Measurements from ENCODE around the gene SMDT1.
A peak's percentile ranks its signal among the peaks of the same experiment; 100 is the strongest.

Gene SMDT1

DNA sequence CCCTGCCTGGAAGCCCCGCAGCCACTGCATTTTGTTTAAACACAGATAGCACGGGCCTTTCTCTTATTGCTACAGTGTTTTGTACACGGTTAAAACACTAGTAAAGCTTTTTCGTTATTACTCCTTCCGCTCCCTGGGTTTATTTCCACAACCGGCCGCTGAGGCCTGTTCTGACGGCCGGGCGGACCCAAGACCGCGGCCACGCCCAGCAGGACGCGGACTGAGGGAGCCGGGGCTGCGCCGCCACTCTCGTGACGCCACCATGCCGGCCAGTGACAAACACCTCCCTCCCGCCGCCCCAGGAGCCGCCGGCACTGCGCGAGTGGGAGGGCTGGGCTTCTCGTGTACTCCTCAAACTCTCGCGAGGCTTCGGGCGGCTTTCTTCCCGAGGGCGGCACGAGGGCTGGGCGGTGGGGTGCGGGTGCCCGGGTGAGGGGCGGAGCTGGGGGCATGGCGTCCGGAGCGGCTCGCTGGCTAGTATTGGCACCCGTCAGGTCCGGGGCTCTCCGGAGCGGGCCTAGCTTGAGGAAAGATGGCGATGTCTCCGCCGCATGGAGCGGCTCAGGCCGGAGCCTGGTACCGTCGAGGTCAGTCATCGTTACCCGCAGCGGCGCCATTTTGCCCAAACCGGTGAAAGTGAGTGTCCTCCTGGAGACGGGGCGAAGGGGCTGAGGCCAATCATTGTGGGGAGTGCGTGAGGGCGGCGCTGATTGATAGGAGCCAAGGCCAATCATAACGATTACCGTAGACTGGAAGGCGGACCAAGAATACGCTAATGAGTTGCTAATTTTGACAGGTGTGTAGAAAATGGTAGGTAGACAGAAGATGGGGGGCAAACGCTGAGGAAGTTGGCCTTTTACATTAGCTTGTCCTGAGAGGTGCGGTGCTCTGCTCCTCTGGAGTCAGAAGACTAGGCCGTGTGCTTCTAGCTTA lies at the start of gene SMDT1:
Gene SMDT1, plus strand, starts transcription at position 382 of the 933 bp plus-strand sequence. Its CDS starts 69 bp downstream, at position 451.
- DNase-seq (ENCODE audit: low read depth in 2 of 3, low spot score in 2 of 3), result peak; percentile 92 to 96 (median 95)

GRCh38 chr22:42033263-42034181 lies 46.0 kb upstream of the SMDT1 start:
- no peak for DNase-seq (ENCODE audit: low read depth in 2 of 3, low spot score in 2 of 3)

DNA sequence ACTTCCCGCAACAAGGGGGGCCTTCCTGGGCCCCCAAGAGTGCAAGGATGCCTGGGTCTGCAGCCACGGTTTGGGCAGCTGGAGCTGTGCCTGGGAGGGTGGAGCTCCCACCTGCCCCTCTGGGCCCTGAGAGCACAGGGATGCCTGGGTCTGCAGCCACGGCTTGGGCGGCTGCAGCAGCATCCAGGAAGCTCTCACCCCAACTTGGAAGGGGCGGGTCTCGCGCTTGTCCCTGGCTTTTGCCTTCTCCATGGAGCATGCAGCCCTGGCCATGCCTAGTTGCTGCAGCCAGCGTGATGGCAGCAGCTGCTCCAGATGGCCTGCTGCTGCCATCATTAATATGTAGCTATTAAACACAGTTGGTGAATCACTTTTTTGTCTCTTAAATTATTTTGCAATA lies 44.2 kb upstream of the SMDT1 start:
- DNase-seq (ENCODE audit: low read depth in 2 of 3, low spot score in 2 of 3), result no peak

DNA sequence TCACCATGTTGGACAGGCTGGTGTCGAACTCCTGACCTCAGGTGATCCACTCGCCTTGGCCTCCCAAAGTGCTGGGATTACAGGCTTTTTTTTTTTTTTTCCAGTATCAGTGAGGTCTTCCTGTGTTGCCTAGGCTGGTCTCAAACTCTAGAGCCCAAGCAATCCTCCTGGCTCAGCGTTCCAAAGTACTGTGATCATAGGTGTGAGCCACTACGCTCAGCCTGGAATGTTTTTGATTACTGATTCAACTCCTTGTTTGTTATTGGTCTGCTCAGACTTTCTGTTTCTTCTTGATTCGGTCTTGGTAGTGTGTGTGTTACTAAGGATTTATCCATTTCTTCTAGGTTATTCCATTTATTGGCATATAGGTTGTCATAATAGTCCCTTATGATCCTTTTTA lies 40.2 kb upstream of the SMDT1 start:
- no peak for DNase-seq (ENCODE audit: low read depth in 2 of 3, low spot score in 2 of 3)

- no peak for DNase-seq (ENCODE audit: low read depth in 2 of 3, low spot score in 2 of 3)
Measured at GRCh38 chr22:42041784-42042183, 37.7 kb upstream of the SMDT1 start.

DNA sequence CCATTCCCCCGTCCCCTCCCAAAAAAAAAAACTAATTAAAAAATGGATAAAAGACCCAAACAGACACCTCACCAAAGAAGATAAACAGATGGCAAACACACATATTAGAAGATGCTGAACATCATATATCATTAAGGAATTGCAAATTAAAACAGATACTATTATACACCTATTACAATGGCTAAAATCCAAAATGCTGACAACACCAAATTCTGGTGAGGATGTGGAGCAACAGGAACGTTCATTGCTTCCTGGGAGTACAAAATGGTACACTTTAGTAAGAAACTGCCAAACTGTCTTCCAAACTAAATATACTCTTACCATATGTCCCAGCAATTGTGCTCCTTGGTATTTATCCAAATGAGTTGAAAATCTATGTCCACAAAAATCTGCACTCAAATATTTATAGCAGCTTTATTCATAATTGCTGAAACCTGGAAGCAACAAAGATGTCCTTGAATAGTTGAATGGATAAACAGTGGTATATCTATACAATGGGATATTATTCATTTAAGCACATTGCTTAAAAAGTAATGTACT lies 28.8 kb upstream of the SMDT1 start:
- no peak for DNase-seq (ENCODE audit: low read depth in 2 of 3, low spot score in 2 of 3)

- no peak for DNase-seq (ENCODE audit: low read depth in 2 of 3, low spot score in 2 of 3)
Measured at GRCh38 chr22:42052765-42053164, 26.7 kb upstream of the SMDT1 start.

DNA sequence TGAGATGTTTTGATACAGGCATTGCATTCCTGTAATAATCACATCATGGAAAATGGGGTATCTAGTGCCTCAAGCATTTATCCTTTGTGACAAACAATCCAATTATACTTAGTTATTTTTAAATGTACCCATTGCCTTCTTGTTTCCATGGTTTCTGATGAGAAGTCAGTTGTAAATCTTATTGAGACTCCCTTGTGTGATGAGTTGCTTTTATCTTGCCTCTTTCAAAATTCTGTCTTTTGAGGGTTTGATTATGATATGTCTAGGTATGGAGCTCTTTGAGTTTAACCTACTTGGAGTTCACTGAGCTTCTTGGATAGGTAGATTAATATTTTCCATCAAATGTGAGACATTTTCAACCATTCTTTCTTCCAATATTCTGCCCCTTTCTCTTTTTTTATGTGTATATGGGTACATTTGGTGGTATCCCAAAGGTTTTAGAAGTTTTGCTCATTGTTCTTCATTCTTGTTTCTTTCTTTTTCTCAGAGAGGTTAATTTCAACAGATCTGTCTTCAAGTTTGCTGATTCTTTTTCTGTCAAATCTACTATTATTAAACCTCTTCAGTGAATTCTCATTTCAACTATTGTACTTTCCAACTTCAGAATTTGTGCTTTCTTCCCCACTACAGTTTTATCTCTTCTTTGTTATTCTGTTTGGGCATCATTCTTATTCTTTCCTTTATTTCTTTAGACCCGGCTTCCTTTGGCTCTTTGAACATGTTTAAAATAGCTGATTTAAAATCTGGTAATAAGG lies 22.6 kb upstream of the SMDT1 start:
- no peak for DNase-seq (ENCODE audit: low read depth in 2 of 3, low spot score in 2 of 3)

DNA sequence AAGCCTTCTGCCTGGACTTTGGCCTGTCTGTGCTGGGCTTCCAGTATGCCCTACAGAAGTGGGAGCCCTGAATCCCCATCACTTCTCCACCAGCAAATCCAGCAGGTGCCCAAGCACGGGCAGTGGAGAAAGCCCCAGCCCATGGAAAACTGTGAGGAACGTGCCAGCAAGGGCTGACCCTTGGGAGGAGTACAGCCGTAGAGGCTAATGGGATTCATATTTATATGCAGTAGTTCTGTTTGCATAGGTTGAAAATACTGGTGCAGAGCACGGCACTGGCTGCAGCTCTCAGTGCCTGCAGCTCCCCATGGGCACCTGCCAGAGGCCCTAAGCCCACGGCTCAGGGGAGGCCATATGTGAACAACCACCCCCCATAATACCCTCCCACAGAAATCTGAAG lies 19.0 kb upstream of the SMDT1 start:
- DNase-seq (ENCODE audit: low read depth in 2 of 3, low spot score in 2 of 3), result no peak

DNA sequence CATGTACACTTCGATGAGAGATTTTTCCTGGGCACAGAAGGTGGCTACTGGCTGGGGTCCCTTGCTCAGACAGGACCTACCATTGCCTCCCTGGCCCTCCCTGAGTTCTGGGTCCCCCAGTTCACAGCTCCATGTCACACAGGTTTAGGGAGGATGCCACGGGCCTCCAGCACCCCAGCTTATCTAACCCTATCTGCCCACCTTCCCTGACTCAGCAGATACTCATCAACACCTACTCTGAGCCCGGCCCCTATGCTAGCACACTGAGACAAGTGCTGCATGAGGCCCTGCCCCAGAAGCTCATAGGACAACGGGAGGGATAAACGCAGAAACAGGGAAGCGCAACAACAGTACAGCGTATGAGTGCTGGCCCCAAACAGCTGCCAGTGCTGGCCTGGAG lies 18.5 kb upstream of the SMDT1 start:
- no peak for DNase-seq (ENCODE audit: low read depth in 2 of 3, low spot score in 2 of 3)

DNA sequence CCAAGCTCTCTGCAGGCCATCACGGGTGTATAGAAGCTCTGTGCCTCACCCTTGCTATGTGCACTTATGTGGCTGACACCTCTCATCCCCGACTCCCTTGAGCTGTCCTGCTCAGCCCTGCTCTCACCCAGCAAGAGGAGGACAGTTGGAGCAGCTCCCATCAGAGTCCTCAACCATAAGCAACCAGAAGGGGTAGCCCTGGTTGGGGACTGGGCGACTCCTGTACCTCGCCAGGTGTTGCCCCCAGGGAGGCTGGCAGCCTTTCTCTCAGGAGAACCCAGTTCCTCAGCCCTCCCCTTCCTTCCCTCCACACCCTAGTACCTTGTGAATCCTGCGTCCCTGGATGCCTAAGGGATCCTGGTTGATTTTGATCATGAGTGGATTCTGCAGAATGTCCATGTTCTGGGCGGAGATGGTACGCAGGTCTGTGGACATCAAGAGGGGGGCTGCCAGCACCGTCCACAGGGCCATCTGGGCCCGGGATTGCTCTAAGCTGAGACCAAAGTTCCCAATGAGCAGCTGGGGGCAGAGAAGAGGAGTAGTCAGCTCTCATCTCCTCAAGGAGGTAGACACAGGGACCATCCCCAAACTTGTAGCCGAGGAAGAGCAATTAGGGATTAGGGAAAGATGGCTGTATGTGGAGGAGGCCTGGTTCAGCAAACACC lies 16.9 kb upstream of the SMDT1 start:
- DNase-seq (ENCODE audit: low read depth in 2 of 3, low spot score in 2 of 3), result no peak

DNA sequence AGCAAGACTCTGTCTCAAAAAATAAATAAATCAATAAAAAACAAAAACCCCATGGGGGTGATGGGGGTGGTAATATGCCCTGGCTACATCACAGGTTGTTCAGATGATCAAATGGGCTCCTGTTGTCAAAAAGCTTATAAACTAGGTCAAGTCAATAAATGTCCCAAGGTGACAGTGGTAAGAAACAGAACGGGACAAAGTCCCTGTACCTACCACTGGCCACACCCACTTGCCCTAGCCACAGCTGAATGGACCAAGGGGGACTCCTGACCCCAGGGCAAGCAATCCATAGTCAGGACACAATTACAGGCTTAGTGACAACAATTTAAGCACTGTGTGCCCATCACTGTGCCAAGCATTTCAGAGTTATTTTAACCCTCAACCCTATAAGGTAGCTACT lies 14.9 kb upstream of the SMDT1 start:
- no peak for DNase-seq (ENCODE audit: low read depth in 2 of 3, low spot score in 2 of 3)

DNA sequence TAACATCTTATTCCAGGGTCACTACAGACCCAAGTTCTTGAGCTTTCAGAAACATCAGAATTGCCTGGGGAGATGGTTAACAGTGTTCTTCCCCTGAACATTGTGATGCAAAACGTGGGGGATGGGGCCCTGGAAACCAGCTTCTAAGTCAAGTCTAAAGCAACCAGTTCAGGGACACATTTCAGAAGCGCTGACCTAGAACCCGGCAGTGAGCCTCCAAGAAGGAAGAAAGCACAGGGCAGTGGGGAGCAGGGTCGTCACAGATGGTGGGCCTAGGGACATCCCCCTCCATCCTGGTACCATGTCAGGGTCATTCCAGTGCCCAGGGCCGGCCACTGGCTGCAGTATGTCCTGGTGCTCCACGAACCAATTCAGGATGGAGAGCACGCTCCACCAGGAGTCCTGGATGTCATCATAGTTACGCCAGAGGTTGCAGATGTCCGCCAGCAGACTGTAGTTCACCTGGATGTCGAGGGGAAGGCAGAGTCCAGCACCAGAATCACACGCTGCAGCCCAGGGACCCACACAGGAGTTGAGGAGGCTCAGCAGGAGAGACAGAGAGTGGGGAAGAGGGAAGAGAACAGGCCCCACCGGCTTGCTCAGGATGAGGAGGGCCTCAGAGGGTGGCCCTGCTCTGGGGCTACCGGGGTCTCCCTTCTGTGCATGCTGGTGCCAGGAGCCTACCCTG lies 13.9 kb upstream of the SMDT1 start:
- DNase-seq (ENCODE audit: low read depth in 2 of 3, low spot score in 2 of 3), result no peak

- DNase-seq (ENCODE audit: low read depth in 2 of 3, low spot score in 2 of 3), result no peak
Measured at GRCh38 chr22:42066126-42066761, 13.3 kb upstream of the SMDT1 start.

- DNase-seq (ENCODE audit: low read depth in 2 of 3, low spot score in 2 of 3), result no peak
Measured at GRCh38 chr22:42066937-42067336, 12.6 kb upstream of the SMDT1 start.

DNA sequence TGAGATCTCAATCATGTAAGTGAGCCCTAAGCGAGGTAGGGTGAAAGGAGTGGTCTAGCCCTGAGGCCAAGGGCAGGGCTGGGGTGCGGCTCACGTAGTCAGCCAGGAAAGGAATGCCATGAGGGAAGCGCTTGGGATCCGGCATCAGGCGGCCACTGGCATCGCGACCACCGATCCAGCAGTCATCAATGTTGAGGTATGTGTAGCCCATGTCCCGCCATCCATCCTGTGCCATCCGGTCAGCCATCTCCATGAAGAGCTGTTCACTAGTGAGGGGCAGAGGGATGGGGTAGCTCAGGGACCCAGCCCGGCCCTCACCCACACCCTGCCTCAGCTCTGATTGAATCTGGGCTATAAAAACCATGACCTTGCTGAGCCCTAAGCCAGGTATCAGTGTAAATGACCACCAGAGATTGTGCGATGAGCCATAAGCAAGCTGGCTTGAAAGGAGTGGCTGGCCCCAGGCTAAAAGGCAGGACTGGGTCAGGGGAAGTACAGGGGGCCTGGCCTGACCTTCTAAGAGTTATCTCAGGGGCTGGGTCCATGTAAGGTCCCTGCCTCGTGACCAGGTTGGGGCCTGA lies 11.7 kb upstream of the SMDT1 start:
- no peak for DNase-seq (ENCODE audit: low read depth in 2 of 3, low spot score in 2 of 3)

- no peak for DNase-seq (ENCODE audit: low read depth in 2 of 3, low spot score in 2 of 3)
Measured at GRCh38 chr22:42068291-42068690, 11.2 kb upstream of the SMDT1 start.

DNA sequence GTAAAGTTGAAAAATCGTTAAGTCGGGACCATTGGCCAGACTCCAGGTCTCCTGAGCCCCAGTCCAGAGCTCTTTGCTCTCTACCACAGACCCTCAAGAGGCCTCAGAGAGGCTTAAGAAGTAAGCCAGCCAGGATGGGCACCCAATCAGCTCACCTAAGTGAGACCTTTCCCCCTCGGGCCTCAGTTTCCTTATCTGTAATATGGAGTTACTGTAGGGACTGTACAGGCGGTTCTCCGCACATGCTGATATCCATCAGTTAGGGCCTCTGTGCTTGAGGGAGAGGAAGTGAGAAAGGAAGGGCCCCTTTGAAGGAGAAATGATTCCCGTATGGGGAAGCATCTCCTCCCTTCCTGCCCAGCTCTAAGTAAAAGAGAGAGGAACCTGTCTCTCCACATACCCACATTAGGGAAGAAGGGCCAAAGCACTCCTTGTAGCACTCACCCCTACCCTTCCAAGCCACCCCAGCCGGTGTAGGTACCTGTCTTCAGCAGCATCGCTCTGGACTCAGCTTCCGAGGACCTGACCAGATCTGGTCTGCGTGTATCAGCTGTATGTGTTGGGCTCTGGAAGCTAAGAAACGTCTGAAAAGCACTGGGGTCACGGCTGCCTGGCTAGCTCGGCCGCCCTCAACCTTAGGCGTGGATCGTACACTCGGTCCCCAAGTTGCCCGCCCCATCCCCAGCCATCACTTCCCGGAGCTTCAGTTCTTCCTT lies 9.5 kb upstream of the SMDT1 start:
- DNase-seq (ENCODE audit: low read depth in 2 of 3, low spot score in 2 of 3), result no peak
